ENCODE measurements around the gene TEKTIP1. TPM values are rescaled to one million over a fixed set of nuclear protein-coding genes. Genes with fewer than 3 reads are reported as not detected.

The TEKTIP1 gene
- total RNA-seq: 1 to 10 TPM; 1.2 to 2.2 TPM

- H3K36me3 Mint-ChIP-seq: peaks cover 10% of the 10 kb centered on the region
- DNase-seq: no peak
- no peaks in the 10 kb centered on the region for H3K4me1 Mint-ChIP-seq
- no peaks in the 10 kb centered on the region for H3K27me3 Mint-ChIP-seq
- H3K27ac Mint-ChIP-seq: no peak within 1 kb of the TSS
- H3K4me3 Mint-ChIP-seq: no peak within 1 kb of the TSS
- no peaks in the 10 kb centered on the region for H3K9me3 Mint-ChIP-seq
Observed at GRCh38 chr19:3538965-3539755, at the start of gene TEKTIP1. Gene TEKTIP1, plus strand, starts transcription at chr19:3539174. Its CDS starts 4 bp downstream, at chr19:3539178.

GRCh38 chr19:3491396-3492119 lies 47.4 kb upstream of the TEKTIP1 start:
- H3K36me3 Mint-ChIP-seq: peaks cover 6% of the 10 kb centered on the region
- H3K4me3 Mint-ChIP-seq: no peak overlapping the region
- H3K27ac Mint-ChIP-seq: no peak overlapping the region
- H3K27me3 Mint-ChIP-seq: no peaks in the 10 kb centered on the region
- H3K4me1 Mint-ChIP-seq: peaks cover 2% of the 10 kb centered on the region
- H3K9me3 Mint-ChIP-seq: no peaks in the 10 kb centered on the region
- DNase-seq: no peak

GRCh38 chr19:3492131-3492839 lies 46.7 kb upstream of the TEKTIP1 start:
- Mint-ChIP-seq H3K9me3 (no peaks in the 10 kb centered on the region), H3K4me3 (no peak overlapping the region), H3K36me3 (peaks cover 9% of the 10 kb centered on the region), H3K27ac (no peak overlapping the region), H3K27me3 (no peaks in the 10 kb centered on the region), H3K4me1 (peaks cover 5% of the 10 kb centered on the region)
- DNase-seq: no peak

- Mint-ChIP-seq H3K4me3 (no peak overlapping the region), H3K9me3 (no peaks in the 10 kb centered on the region), H3K4me1 (peaks cover 7% of the 10 kb centered on the region), H3K27ac (no peak overlapping the region), H3K36me3 (peaks cover 11% of the 10 kb centered on the region), H3K27me3 (no peaks in the 10 kb centered on the region)
- DNase-seq: no peak
Observed at GRCh38 chr19:3492919-3493318, 46.1 kb upstream of the TEKTIP1 start.

- no peak for DNase-seq
- H3K27me3 Mint-ChIP-seq: no peaks in the 10 kb centered on the region
- no peak overlapping the region for H3K4me3 Mint-ChIP-seq
- peaks cover 12% of the 10 kb centered on the region for H3K4me1 Mint-ChIP-seq
- no peaks in the 10 kb centered on the region for H3K9me3 Mint-ChIP-seq
- peaks cover 13% of the 10 kb centered on the region for H3K36me3 Mint-ChIP-seq
- no peak overlapping the region for H3K27ac Mint-ChIP-seq
Observed at GRCh38 chr19:3493651-3494050, 45.3 kb upstream of the TEKTIP1 start.

GRCh38 chr19:3494051-3494450 lies 44.9 kb upstream of the TEKTIP1 start:
- Mint-ChIP-seq H3K4me1 (peaks cover 15% of the 10 kb centered on the region), H3K36me3 (peaks cover 15% of the 10 kb centered on the region), H3K27me3 (no peaks in the 10 kb centered on the region), H3K4me3 (peak overlapping the region; percentile 0), H3K27ac (no peak overlapping the region), H3K9me3 (no peaks in the 10 kb centered on the region)
- DNase-seq: peak; percentile 45

GRCh38 chr19:3494559-3494958 lies 44.4 kb upstream of the TEKTIP1 start:
- Mint-ChIP-seq H3K27me3 (no peaks in the 10 kb centered on the region), H3K9me3 (no peaks in the 10 kb centered on the region), H3K4me3 (peak overlapping the region; percentile 0), H3K27ac (peak overlapping the region; percentile 65), H3K4me1 (peaks cover 18% of the 10 kb centered on the region), H3K36me3 (peaks cover 18% of the 10 kb centered on the region)
- peak; percentile 63 for DNase-seq

- peaks cover 6% of the 10 kb centered on the region for H3K27me3 Mint-ChIP-seq
- H3K4me1 Mint-ChIP-seq: peaks cover 28% of the 10 kb centered on the region
- H3K27ac Mint-ChIP-seq: no peak overlapping the region
- no peaks in the 10 kb centered on the region for H3K9me3 Mint-ChIP-seq
- no peak overlapping the region for H3K4me3 Mint-ChIP-seq
- peaks cover 23% of the 10 kb centered on the region for H3K36me3 Mint-ChIP-seq
- DNase-seq: no peak
Observed at GRCh38 chr19:3496392-3497273, 42.3 kb upstream of the TEKTIP1 start.

- H3K36me3 Mint-ChIP-seq: peaks cover 23% of the 10 kb centered on the region
- DNase-seq: no peak
- H3K4me3 Mint-ChIP-seq: no peak overlapping the region
- H3K27me3 Mint-ChIP-seq: peaks cover 6% of the 10 kb centered on the region
- peaks cover 28% of the 10 kb centered on the region for H3K4me1 Mint-ChIP-seq
- no peaks in the 10 kb centered on the region for H3K9me3 Mint-ChIP-seq
- no peak overlapping the region for H3K27ac Mint-ChIP-seq
Observed at GRCh38 chr19:3497757-3498520, 41.0 kb upstream of the TEKTIP1 start.

- H3K36me3 Mint-ChIP-seq: peaks cover 18% of the 10 kb centered on the region
- H3K9me3 Mint-ChIP-seq: no peaks in the 10 kb centered on the region
- DNase-seq: no peak
- H3K27ac Mint-ChIP-seq: peak overlapping the region; percentile 92
- H3K27me3 Mint-ChIP-seq: peaks cover 6% of the 10 kb centered on the region
- peak overlapping the region; percentile 84 for H3K4me3 Mint-ChIP-seq
- peaks cover 30% of the 10 kb centered on the region for H3K4me1 Mint-ChIP-seq
Observed at GRCh38 chr19:3499738-3500428, 39.1 kb upstream of the TEKTIP1 start.

- DNase-seq: peak; percentile 94
- Mint-ChIP-seq H3K27me3 (peaks cover 6% of the 10 kb centered on the region), H3K27ac (peak within 1 kb of the TSS; percentile 92), H3K9me3 (no peaks in the 10 kb centered on the region), H3K4me1 (peaks cover 32% of the 10 kb centered on the region), H3K36me3 (peaks cover 18% of the 10 kb centered on the region), H3K4me3 (peak within 1 kb of the TSS; percentile 84)
Observed at GRCh38 chr19:3500429-3501101, 38.4 kb upstream of the TEKTIP1 start, which contains the start of gene DOHH. Gene DOHH, minus strand, starts transcription at chr19:3500674. Its CDS starts 3,860 bp downstream, at chr19:3496814.

- Mint-ChIP-seq H3K36me3 (peaks cover 18% of the 10 kb centered on the region), H3K27ac (no peak overlapping the region), H3K4me3 (no peak overlapping the region), H3K9me3 (no peaks in the 10 kb centered on the region), H3K4me1 (peaks cover 36% of the 10 kb centered on the region), H3K27me3 (peaks cover 6% of the 10 kb centered on the region)
- no peak for DNase-seq
Observed at GRCh38 chr19:3501780-3502179, 37.2 kb upstream of the TEKTIP1 start.

GRCh38 chr19:3503036-3503572 lies 35.9 kb upstream of the TEKTIP1 start:
- no peak overlapping the region for H3K4me3 Mint-ChIP-seq
- peaks cover 40% of the 10 kb centered on the region for H3K4me1 Mint-ChIP-seq
- no peak for DNase-seq

More at GRCh38 chr19:3503036-3503572, 35.9 kb upstream of the TEKTIP1 start:
- Mint-ChIP-seq H3K27me3 (peaks cover 6% of the 10 kb centered on the region), H3K36me3 (peaks cover 15% of the 10 kb centered on the region), H3K27ac (no peak overlapping the region), H3K9me3 (no peaks in the 10 kb centered on the region)
